MCF 10A (cell line): ENCODE measurements around the gene FAM219B. TPM values are rescaled to one million over a fixed set of nuclear protein-coding genes. Genes with fewer than 3 reads are reported as not detected.

Experiments used
- BruUV-seq: library from RNA; stranded (reverse); fragments of 400-500 nt; replicated peaks from 2 replicates; lab custom pipeline; 2021; lab: Mats Ljungman, UMichigan
- CTCF ChIA-PET: fragments of 300-600 bp; sonication (Branson Sonifier 250); formaldehyde crosslinking; extraction: SDS; loops from one replicate; lab custom pipeline; 2021; ENCODE audit warnings: antibody characterized with exemption, inconsistent platforms; lab: Yijun Ruan, JAX
- POLR2A ChIA-PET: fragments of 300-600, 350-650 bp; sonication (Branson Sonifier 250); formaldehyde crosslinking; extraction: SDS; loops from one replicate; lab custom pipeline; 2020; ENCODE audit warnings: antibody characterized with exemption, inconsistent platforms; lab: Yijun Ruan, JAX
- DNase-seq: peaks from one replicate; pipeline ENCODE4 v3.0.0-alpha.2; 2018; ENCODE audit not compliant: unreplicated experiment
- H3K27ac Mint-ChIP-seq: one replicate; pipeline ENCODE4 v1.8.0; 2022; ENCODE audit warnings: mild to moderate bottlenecking, low read depth, mixed read lengths; ENCODE audit not compliant: unreplicated experiment
- H3K27me3 Mint-ChIP-seq: one replicate; pipeline ENCODE4 v1.8.0; 2022; ENCODE audit warnings: mixed read lengths; ENCODE audit not compliant: insufficient read depth, unreplicated experiment
- H3K36me3 Mint-ChIP-seq: one replicate; pipeline ENCODE4 v1.8.0; 2022; ENCODE audit warnings: mild to moderate bottlenecking, moderate library complexity, mixed read lengths; ENCODE audit not compliant: insufficient read depth, unreplicated experiment
- H3K4me1 Mint-ChIP-seq: one replicate; pipeline ENCODE4 v1.8.0; 2022; ENCODE audit warnings: mixed read lengths; ENCODE audit not compliant: insufficient read depth, unreplicated experiment
- H3K4me3 Mint-ChIP-seq: one replicate; pipeline ENCODE4 v1.8.0; 2022; ENCODE audit warnings: mild to moderate bottlenecking, moderate library complexity, mixed read lengths; ENCODE audit not compliant: unreplicated experiment
- H3K9me3 Mint-ChIP-seq: one replicate; pipeline ENCODE4 v1.8.0; 2022; ENCODE audit warnings: mixed read lengths; ENCODE audit not compliant: unreplicated experiment
- intact Hi-C: fragments of 100-400 bp; cut with micrococcal nuclease; formaldehyde crosslinking; loops from 2 replicates; pipeline ENCODE4 v1.14.1; 2022
- total RNA-seq: library from RNA; stranded (reverse); gene quantifications from 2 replicates; pipeline ENCODE4 v1.2.3, GENCODE V29; 2022
- TF ChIP-seq, protein P1 (sequence below): fragments of 200-600 bp; IDR thresholded peaks from one replicate; pipeline ENCODE4 v1.8.0; 2022; ENCODE audit warnings: antibody characterized with exemption, mild to moderate bottlenecking; ENCODE audit not compliant: unreplicated experiment

FAM219B gene
- total RNA-seq, 1 experiment from 2014 or later: 62.9 TPM

DNA sequence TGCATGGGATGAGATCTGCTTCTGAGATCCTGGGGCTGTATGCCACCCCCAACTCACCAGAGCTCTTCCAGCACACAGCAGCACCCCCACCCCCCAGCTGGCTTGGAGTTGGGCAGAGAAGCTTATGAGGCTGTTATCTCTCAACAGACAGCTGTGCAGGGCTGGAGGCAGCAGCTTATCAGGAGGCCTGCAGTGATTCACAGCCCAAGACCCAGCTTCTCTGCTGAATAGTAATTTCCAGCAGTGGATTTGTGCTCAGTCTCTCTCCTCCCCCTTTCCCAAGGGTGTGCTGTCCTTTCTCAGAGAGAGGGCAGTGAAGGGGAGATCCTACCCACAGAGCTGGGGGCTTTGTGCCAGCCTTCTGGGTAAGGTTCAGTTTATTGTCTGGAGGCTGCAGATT lies 47.9 kb upstream of the FAM219B start:
- BruUV-seq: no TSS peak
- no peak overlapping the region for H3K4me3 Mint-ChIP-seq
- POLR2A ChIA-PET: interaction anchor here (0.6 kb wide), 1 partner anchor 45 kb away, joined by 3 read pairs; no protein-coding TSS in a partner anchor
- TF ChIP-seq, protein P1, sequence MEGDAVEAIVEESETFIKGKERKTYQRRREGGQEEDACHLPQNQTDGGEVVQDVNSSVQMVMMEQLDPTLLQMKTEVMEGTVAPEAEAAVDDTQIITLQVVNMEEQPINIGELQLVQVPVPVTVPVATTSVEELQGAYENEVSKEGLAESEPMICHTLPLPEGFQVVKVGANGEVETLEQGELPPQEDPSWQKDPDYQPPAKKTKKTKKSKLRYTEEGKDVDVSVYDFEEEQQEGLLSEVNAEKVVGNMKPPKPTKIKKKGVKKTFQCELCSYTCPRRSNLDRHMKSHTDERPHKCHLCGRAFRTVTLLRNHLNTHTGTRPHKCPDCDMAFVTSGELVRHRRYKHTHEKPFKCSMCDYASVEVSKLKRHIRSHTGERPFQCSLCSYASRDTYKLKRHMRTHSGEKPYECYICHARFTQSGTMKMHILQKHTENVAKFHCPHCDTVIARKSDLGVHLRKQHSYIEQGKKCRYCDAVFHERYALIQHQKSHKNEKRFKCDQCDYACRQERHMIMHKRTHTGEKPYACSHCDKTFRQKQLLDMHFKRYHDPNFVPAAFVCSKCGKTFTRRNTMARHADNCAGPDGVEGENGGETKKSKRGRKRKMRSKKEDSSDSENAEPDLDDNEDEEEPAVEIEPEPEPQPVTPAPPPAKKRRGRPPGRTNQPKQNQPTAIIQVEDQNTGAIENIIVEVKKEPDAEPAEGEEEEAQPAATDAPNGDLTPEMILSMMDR: no peak
- no peak overlapping the region for H3K27ac Mint-ChIP-seq
- H3K9me3 Mint-ChIP-seq: no peaks in the 10 kb centered on the region
- no peak for DNase-seq
- H3K27me3 Mint-ChIP-seq: no peaks in the 10 kb centered on the region
- no peaks in the 10 kb centered on the region for H3K36me3 Mint-ChIP-seq
- peaks cover 7% of the 10 kb centered on the region for H3K4me1 Mint-ChIP-seq
- CTCF ChIA-PET: interaction anchor here (0.5 to 4.0 kb wide), 7 partner anchors 52 to 320 kb away, joined by 3 to 36 read pairs (median 3); no protein-coding TSS in a partner anchor
- intact Hi-C loops: loop anchor here (10.0 kb wide), 1 partner anchor 580 kb away; no protein-coding TSS in a partner anchor

DNA sequence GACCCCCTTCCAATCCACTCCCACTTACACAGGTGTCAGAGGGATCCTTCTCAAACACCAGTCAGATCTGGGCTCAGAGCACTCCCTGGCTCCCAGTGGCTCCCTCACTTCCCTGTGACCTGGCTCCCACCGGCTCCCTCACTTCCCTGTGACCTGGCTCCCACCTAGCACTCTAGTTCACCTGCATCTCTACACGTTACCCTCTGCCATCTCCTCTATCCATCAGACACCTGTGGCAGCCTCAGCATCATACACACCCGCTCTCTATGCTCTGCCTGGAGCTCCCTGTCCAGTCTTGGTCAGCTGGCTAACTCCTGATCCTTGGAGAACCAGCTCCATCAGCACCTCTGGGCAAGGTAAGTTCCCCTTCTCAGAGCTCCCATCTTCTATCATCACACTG lies 44.4 kb upstream of the FAM219B start:
- ChIA-PET POLR2A (interaction anchor here (0.7 to 2.0 kb wide), 8 partner anchors 11 to 253 kb away, joined by 3 to 9 read pairs (median 4); partner anchors contain the start of genes C15orf39, COX5A, FAM219B and PPCDC), CTCF (interaction anchor here (0.6 to 5.9 kb wide), 35 partner anchors 10 to 374 kb away, joined by 3 to 128 read pairs (median 4); partner anchors contain the start of genes COX5A and FAM219B)
- no peaks in the 10 kb centered on the region for H3K9me3 Mint-ChIP-seq
- intact Hi-C loops: loop anchor here (10.0 kb wide), 1 partner anchor 576 kb away; no protein-coding TSS in a partner anchor
- TF ChIP-seq, protein P1: no peak
- no peaks in the 10 kb centered on the region for H3K27me3 Mint-ChIP-seq
- DNase-seq: no peak
- H3K36me3 Mint-ChIP-seq: no peaks in the 10 kb centered on the region
- no peak overlapping the region for H3K27ac Mint-ChIP-seq
- H3K4me3 Mint-ChIP-seq: no peak overlapping the region
- H3K4me1 Mint-ChIP-seq: peaks cover 7% of the 10 kb centered on the region
- BruUV-seq: no TSS peak

DNA sequence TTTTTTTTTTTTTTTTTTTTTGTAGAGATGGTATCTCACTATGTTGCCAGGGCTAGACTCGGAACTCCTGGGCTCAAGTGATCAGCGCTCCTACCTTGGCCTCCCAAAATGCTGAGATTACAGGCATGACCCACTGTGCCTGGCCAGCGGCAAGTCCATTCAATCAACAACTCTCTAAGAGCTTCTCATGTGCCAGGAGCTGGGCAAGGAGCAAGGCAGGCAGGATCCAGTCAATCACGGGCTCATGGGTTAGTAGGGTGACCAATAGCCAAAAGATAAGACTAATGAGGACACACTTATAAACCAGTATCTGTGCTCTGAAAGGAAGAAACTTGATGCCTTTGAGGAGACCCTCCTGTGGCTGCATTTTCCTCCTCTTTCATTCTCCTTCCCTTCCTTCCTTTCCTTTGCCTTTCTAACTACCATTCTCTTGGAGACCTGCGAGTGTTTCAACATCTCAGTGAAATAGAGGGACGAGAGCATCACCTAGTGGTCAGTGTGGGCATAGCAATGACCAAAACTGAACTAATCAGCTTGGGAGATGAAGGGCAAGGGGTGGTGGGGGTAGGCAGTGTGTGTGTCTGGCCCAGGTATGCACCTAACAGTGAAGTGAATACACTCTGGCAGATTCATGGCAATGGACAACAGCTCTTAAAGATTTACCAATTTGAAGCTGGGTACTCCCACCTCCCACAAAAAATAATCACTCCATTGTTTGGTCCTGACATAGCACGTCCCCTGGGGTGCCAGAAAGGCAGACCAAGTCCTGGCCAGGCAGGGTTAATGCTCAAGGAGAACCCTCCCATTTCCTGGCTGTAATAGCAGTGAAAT lies 43.6 kb upstream of the FAM219B start:
- H3K27ac Mint-ChIP-seq: no peak overlapping the region
- ChIA-PET CTCF (interaction anchor here (0.6 to 5.9 kb wide), 38 partner anchors 9 to 1618 kb away, joined by 3 to 128 read pairs (median 4); partner anchors contain the start of genes COX5A and FAM219B), POLR2A (interaction anchor here (0.6 to 2.0 kb wide), 10 partner anchors 10 to 254 kb away, joined by 3 to 9 read pairs (median 3); partner anchors contain the start of genes C15orf39, COX5A, FAM219B and PPCDC)
- TF ChIP-seq, protein P1: peak; percentile 97
- peak; percentile 80 for DNase-seq
- H3K9me3 Mint-ChIP-seq: no peaks in the 10 kb centered on the region
- no peak overlapping the region for H3K4me3 Mint-ChIP-seq
- no TSS peak for BruUV-seq
- no peaks in the 10 kb centered on the region for H3K27me3 Mint-ChIP-seq
- H3K36me3 Mint-ChIP-seq: no peaks in the 10 kb centered on the region
- intact Hi-C loops: loop anchor here (1.0 to 10.0 kb wide), 3 partner anchors 179 to 575 kb away; no protein-coding TSS in a partner anchor
- peaks cover 7% of the 10 kb centered on the region for H3K4me1 Mint-ChIP-seq
